Activated T-helper 2 cell treated with anti-CD3 and anti-CD28 coated beads, Interferon-gamma antibody, Interleukin-2, Interleukin-4, amounts not matched to agents 10 μg/mL and 5 μg/mL and 100 μg/mL, durations not matched to agents 14 hours and 24 hours and 36 hours (primary cell): ENCODE data around the gene DNASE1L3. TPM values are rescaled to one million over a fixed set of nuclear protein-coding genes. Genes with fewer than 3 reads are reported as not detected.

Experiments used
- DNase-seq: peaks from one replicate; pipeline ENCODE4 v3.0.0; 2021; ENCODE audit warnings: low spot score
- H3K27ac Mint-ChIP-seq: one replicate; pipeline ENCODE4 v1.8.0; 2021; ENCODE audit warnings: mixed read lengths
- H3K27me3 Mint-ChIP-seq: one replicate; pipeline ENCODE4 v1.8.0; 2021; ENCODE audit warnings: low read depth, mixed read lengths
- H3K36me3 Mint-ChIP-seq: one replicate; pipeline ENCODE4 v1.8.0; 2021; ENCODE audit warnings: low read depth, mixed read lengths
- H3K4me1 Mint-ChIP-seq: one replicate; pipeline ENCODE4 v1.8.0; 2021; ENCODE audit warnings: low read depth, mixed read lengths
- H3K4me3 Mint-ChIP-seq: one replicate; pipeline ENCODE4 v1.8.0; 2021; ENCODE audit warnings: low read depth, mild to moderate bottlenecking, moderate library complexity, mixed read lengths
- H3K9me3 Mint-ChIP-seq: one replicate; pipeline ENCODE4 v1.8.0; 2021; ENCODE audit warnings: mixed read lengths
- intact Hi-C: fragments of 100-400 bp; cut with micrococcal nuclease; formaldehyde crosslinking; loops from one replicate; pipeline ENCODE4 v1.15.1; 2023
- total RNA-seq: library from RNA; stranded (reverse); gene quantifications from 2 replicates; pipeline ENCODE4 v1.2.3, GENCODE V29; 2022

Gene DNASE1L3
- total RNA-seq, 1 donor from 2014 or later = not detected

DNA sequence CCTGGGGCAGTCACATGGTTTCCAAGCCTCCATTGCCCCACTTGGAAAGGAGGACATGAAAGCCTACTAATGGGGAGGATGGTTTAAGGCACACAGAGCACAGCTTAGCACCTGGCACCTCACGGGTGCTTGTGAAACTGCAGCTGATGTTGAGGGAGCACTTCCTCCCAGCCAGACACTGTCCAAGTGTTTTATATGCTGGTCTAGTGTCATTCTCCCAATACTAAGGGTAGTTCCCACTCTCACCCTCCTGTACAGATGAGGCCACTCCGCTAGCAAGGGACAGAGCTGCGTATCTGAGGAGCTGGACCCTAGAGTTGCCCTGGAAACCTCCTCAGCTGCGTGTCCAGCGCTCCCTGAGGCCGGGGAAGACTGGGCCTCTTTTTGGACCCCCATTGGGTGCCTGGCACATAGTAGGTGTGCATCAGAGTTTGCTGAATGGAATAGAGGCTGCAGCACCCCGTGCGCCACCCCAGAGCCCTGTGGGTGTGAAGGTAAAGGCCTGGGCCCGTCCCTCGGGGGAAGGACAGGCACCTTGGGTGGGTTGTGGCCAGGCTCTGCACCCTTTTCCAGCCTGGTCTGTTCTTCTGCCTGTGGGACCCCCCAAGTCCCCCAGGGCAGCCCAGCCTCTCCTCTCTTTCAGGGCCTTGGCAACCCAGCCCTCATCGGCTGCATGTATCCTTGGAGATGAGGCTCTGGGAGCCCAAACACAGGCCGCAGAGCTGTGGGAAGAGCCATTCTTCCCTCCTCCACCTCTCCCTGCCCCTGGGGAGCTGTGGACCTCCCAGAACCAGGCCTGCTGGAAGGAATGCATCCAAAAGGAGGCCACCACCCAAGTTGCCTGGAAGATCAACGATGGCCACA is 31.3 kb downstream of the DNASE1L3 start:
- Mint-ChIP-seq H3K4me1 (peaks cover 18% of the 10 kb centered on the region), H3K27me3 (peaks cover 2% of the 10 kb centered on the region), H3K27ac (no peak overlapping the region), H3K4me3 (no peak overlapping the region), H3K9me3 (no peaks in the 10 kb centered on the region), H3K36me3 (no peaks in the 10 kb centered on the region)
- no peak for DNase-seq
- intact Hi-C loops = loop anchor here (2.0 to 10.0 kb wide), 3 partner anchors 38 to 353 kb away; no protein-coding TSS in a partner anchor

DNA sequence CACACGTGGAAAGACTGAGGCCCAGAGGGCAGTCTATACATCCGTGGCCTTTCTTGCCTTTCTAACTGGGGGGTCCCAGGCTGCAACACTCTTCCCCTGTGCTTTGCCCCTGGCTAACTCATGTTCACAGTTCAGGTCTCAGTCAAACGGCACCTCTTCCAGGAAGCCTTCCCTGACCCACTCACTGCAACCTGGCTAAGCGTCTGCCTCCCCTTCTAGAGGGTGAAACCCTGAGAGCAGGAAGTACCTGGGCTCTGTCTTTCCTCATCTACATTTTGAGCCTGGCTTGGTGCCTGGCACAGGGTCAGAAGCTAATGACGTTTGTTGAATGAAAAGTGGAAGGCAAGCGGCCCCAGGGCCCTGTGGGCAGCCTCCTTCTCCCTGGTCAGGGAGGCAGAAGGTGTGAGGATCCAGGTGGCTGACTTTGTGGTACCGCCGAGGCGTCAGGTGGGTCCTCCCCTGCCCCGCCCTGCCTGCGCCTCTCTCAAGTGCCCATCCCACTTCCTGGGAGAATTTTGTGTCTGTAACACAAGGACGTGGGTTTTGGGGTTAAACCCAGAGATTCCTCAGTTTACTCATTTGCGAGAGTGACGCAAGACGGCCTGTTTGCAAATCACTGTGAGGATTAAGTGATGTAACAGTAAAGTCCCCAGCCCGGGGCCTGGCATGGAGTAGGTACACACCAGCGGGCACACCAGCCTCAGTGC is 32.1 kb downstream of the DNASE1L3 start:
- intact Hi-C loops = loop anchor here (2.0 to 5.0 kb wide), 2 partner anchors 39 to 354 kb away; no protein-coding TSS in a partner anchor
- no peak overlapping the region for H3K27ac Mint-ChIP-seq
- H3K4me1 Mint-ChIP-seq = peaks cover 18% of the 10 kb centered on the region
- H3K9me3 Mint-ChIP-seq = no peaks in the 10 kb centered on the region
- H3K27me3 Mint-ChIP-seq = peaks cover 2% of the 10 kb centered on the region
- no peaks in the 10 kb centered on the region for H3K36me3 Mint-ChIP-seq
- peak overlapping the region; percentile 74 for H3K4me3 Mint-ChIP-seq
- DNase-seq = no peak

DNA sequence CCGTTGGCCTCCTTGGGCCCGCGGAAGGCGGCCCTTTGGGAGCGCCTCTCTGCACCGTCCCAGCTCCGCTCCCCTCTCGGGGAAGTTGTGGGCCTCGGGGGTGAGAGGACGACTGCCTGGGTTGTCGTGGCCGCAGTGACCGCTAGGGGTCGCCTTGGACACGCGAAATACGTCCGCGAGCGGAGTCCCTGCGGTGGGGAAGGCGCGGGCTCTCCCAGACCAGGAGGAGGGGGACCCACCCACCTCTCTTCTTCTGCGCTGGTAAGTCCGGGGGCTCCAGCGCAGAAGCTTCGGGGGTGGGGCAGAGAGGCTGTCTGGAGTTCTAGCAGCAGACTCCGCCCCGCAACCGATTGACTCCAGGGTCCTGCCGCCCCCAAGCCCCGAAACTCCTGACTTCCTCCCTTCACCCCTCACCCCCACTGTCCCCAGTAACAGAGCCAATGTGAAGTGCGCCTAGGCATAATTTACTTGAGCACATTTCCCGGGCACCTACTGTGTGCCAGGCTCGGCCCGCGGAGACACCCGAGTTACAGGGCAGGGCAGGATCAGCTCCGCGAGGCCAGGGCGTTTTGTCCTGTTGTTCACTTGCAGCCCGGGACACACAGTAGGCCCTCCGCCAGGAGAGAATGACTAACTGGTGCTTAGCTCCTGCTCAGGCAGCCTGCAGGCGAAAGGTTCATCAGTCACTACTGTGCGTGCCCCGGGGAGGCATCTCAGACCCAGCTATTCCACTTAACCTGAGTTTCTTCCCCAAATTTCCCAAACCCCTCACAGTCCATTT is 32.8 kb downstream of the DNASE1L3 start:
- H3K36me3 Mint-ChIP-seq = no peaks in the 10 kb centered on the region
- H3K4me1 Mint-ChIP-seq = peaks cover 18% of the 10 kb centered on the region
- H3K27me3 Mint-ChIP-seq = peaks cover 2% of the 10 kb centered on the region
- no peak overlapping the region for H3K27ac Mint-ChIP-seq
- no peaks in the 10 kb centered on the region for H3K9me3 Mint-ChIP-seq
- peak; percentile 80 for DNase-seq
- intact Hi-C loops = loop anchor here (2.0 to 5.0 kb wide), 2 partner anchors 39 to 355 kb away; no protein-coding TSS in a partner anchor
- H3K4me3 Mint-ChIP-seq = peak overlapping the region; percentile 74

DNA sequence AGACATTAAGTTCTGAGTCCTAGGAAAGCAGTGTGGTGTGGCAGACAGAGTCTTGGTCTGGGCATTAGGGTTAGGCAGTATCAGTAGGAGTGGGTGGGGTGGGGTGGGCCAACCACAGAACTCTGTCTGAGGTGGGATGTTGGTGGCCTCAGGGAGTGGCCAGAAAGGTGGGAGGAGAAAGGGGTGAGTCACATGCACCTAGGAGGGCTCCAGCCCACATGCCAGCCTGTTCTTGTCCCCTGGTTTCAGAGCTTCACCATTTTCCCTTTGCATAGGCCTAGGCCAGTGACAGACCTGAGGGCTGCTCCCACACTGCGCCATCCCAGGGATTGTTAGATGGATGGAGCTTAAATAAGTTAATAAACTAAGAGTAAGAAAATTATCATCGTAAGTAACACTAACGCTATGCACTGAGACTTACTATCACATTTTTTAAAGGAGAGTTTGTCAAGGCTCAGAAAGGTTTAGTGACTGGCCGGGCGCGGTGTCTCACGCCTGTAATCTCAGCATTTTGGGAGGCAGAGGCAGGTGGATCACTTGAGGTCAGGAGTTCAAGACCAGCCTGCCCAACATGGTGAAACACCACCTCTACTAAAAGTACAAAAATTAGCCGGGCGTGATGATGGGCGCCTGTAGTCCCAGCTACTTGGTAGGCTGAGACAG is 33.8 kb downstream of the DNASE1L3 start:
- Mint-ChIP-seq H3K27ac (no peak overlapping the region), H3K36me3 (no peaks in the 10 kb centered on the region), H3K27me3 (peaks cover 2% of the 10 kb centered on the region), H3K9me3 (no peaks in the 10 kb centered on the region), H3K4me1 (peaks cover 18% of the 10 kb centered on the region), H3K4me3 (no peak overlapping the region)
- no peak for DNase-seq
- intact Hi-C loops = loop anchor here (5.0 kb wide), 1 partner anchor 40 kb away; no protein-coding TSS in a partner anchor

DNA sequence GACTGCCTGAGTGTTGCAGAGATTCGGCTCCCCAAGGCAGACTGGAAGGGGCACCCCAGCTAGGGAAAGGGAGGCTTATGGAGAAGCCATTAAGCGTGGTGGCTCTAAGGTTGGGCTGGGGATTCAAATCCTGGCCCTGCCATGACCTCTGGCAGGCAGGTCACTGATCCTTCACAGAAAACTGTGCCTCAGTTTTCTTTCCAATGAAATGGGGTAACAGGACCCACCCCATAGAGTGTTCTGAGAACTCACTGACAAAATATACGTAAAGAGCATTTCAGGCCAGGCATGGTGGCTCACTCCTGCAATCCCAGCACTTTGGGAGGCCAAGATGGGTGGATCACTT is 34.6 kb downstream of the DNASE1L3 start:
- H3K4me3 Mint-ChIP-seq = no peak overlapping the region
- intact Hi-C loops = loop anchor here (5.0 kb wide), 1 partner anchor 41 kb away; no protein-coding TSS in a partner anchor
- no peaks in the 10 kb centered on the region for H3K36me3 Mint-ChIP-seq
- no peak overlapping the region for H3K27ac Mint-ChIP-seq
- H3K4me1 Mint-ChIP-seq = peaks cover 18% of the 10 kb centered on the region
- DNase-seq = no peak
- H3K9me3 Mint-ChIP-seq = no peaks in the 10 kb centered on the region
- no peaks in the 10 kb centered on the region for H3K27me3 Mint-ChIP-seq

DNA sequence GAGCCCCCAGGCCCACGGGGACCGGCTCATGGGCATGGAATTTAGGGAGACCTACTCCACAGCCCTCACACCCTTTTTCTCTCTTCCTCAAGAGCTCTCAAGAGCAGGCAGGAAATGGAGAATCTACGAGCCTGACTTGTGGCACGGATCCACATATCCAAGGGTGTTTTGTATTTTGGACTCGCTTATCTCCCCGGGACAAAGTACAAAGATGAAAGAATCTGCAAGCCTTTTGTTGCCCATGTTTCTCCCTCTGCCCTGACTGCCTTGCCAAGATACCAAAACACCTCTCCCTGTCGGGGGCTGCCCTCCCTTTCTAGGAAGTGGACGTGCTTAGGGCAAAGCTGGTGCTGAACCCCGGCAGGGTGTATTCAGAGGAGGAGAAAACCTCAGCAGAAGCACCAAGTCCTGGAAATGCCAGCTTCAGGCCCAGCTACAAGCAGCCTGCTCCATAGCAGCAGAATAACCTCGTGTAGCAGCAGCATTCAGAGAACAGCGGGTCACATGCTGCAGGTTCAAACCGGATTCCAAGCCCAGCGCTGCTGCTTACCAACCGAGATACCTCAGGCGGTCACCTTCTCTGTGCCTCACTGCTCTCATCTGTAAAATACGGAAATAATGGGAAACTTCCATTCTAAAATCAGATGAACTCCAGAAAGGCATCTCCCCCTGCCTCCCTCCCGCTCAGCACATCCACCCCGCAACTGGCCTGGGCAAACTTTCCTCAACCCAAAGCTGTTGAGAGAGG is 35.2 kb downstream of the DNASE1L3 start:
- peaks cover 18% of the 10 kb centered on the region for H3K4me1 Mint-ChIP-seq
- no peak overlapping the region for H3K4me3 Mint-ChIP-seq
- no peak overlapping the region for H3K27ac Mint-ChIP-seq
- no peaks in the 10 kb centered on the region for H3K36me3 Mint-ChIP-seq
- H3K9me3 Mint-ChIP-seq = no peaks in the 10 kb centered on the region
- no peaks in the 10 kb centered on the region for H3K27me3 Mint-ChIP-seq
- DNase-seq = no peak
- intact Hi-C loops = loop anchor here (5.0 kb wide), 1 partner anchor 42 kb away; no protein-coding TSS in a partner anchor

DNA sequence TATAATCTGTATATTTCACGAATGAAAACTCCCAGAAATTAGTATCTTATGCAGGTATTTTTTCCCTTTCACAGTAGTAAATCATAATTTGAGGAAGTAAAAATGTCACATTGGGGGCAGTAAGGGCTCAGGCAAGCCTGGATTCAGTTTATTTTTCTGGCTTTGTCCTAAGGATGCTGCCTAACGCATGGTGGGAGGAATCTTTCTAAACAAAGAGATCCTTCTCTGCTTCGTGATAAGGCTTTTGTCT is 35.7 kb downstream of the DNASE1L3 start:
- no peaks in the 10 kb centered on the region for H3K36me3 Mint-ChIP-seq
- H3K4me3 Mint-ChIP-seq = no peak overlapping the region
- H3K4me1 Mint-ChIP-seq = peaks cover 18% of the 10 kb centered on the region
- H3K27ac Mint-ChIP-seq = no peak overlapping the region
- DNase-seq = no peak
- H3K27me3 Mint-ChIP-seq = no peaks in the 10 kb centered on the region
- H3K9me3 Mint-ChIP-seq = no peaks in the 10 kb centered on the region
- intact Hi-C loops = loop anchor here (5.0 kb wide), 1 partner anchor 42 kb away; no protein-coding TSS in a partner anchor

DNA sequence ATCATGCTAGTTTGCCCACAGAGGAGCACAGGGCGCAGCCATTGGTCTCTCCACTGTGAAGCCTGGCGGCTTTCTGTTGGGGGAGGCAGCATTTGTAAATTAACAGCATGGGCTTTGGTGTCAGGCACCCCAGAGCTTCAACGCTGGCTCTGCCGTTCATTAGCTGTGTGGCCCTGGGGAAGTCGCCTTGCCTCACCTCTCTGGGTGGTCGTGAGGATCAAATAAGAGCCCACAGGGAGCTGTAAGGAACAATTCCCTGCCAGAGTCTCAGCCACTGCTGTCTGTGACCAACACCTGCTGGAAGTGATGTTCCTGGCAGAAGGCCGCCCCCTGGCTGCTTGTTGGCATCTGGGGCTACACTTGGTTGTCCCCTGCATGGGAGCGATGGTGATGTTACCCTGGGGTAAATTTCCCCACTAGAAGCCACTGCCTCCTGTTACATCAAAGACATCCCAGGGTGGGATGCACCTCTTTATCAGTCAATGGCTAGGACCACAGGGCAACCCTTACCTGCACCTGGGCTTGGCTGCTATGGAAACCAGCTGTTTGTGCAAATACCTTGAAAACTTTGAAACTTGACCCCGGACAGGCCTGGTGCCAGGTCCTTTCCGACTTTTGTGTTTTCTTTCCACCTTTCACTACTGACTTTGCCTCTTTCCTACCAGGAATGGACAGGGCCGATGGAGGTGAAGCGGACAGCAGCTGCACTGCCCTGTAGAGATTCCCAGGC is 36.9 kb downstream of the DNASE1L3 start:
- no peak overlapping the region for H3K4me3 Mint-ChIP-seq
- intact Hi-C loops = loop anchor here (1.0 kb wide), 1 partner anchor 166 kb away; the partner anchor contains the start of gene FLNB
- H3K27me3 Mint-ChIP-seq = no peaks in the 10 kb centered on the region
- H3K36me3 Mint-ChIP-seq = no peaks in the 10 kb centered on the region
- DNase-seq = no peak
- H3K9me3 Mint-ChIP-seq = no peaks in the 10 kb centered on the region
- peaks cover 17% of the 10 kb centered on the region for H3K4me1 Mint-ChIP-seq
- no peak overlapping the region for H3K27ac Mint-ChIP-seq

DNA sequence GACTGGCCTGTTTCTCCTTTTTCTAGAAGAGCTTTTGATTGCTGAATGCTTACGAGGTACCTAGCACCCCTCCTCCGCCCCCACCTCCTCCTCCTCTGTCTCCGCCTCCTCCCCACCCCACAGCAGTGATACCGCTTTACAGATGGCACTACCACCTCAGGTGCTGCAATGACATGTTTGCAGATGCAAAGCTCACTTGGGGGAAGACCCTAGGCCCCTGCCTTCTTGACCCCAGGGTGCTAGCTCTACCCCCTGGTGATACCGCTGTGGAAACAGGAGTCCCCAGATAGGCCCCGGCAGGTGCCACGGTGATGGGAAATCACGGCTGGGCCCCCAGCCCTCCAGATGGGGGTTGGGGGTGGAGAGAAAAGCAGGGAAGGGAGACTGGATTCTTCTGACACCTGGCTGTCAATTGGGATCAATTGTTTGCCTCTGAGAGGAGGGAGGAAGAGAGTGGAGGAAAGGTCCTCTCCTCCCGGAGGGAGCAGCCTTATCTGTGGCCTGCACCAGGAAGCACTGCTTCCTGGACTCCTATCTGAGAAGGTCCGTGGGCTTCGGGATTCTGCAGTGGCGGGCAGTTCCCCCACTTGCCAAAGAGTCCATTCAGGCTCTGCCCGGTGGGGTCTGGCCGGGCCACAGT is 37.6 kb downstream of the DNASE1L3 start:
- Mint-ChIP-seq H3K9me3 (no peaks in the 10 kb centered on the region), H3K27me3 (no peaks in the 10 kb centered on the region), H3K27ac (no peak overlapping the region), H3K36me3 (no peaks in the 10 kb centered on the region), H3K4me3 (no peak overlapping the region), H3K4me1 (peaks cover 10% of the 10 kb centered on the region)
- intact Hi-C loops = no loop called here
- DNase-seq = no peak

DNA sequence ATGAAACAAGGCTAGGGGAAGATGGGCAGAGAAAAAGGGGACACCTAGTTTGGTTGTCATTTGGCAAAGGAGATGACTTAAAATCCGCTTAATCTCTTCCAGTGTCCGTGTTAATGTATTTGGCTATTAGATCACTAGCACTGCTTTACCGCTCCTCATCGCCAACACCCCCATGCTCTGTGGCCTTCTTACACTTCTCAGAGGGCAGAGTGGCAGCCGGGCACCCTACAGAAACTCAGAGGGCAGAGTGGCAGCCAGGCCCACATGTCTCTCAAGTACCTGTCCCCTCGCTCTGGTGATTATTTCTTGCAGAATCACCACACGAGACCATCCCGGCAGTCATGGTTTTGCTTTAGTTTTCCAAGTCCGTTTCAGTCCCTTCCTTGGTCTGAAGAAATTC is 39.6 kb downstream of the DNASE1L3 start:
- Mint-ChIP-seq H3K27ac (no peak overlapping the region), H3K4me3 (no peak overlapping the region), H3K27me3 (no peaks in the 10 kb centered on the region), H3K4me1 (peaks cover 2% of the 10 kb centered on the region), H3K9me3 (no peaks in the 10 kb centered on the region), H3K36me3 (no peaks in the 10 kb centered on the region)
- intact Hi-C loops = no loop called here
- DNase-seq = no peak

DNA sequence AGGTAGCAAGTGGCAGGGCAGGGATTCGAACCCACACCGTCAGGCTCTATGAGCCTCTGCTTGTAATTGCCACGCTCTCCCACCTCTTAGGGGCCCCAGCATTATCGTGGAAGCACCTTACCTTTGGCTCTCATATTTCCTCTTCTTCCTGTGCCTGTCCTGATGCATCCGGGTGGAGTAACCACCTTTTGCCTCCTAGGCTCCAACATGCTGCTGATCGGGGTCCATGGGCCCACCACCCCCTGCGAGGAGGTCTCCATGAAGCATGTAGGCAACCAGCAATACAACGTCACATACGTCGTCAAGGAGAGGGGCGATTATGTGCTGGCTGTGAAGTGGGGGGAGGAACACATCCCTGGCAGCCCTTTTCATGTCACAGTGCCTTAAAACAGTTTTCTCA is 40.4 kb downstream of the DNASE1L3 start:
- Mint-ChIP-seq H3K36me3 (no peaks in the 10 kb centered on the region), H3K9me3 (no peaks in the 10 kb centered on the region), H3K27ac (no peak overlapping the region), H3K27me3 (no peaks in the 10 kb centered on the region), H3K4me1 (no peaks in the 10 kb centered on the region), H3K4me3 (no peak overlapping the region)
- intact Hi-C loops = no loop called here
- no peak for DNase-seq
